HFF-Myc (cell line): ENCODE measurements around the gene ZSCAN2.

ENCODE experiments used
- DNase-seq: peaks from one replicate; pipeline ENCODE4 v3.0.0-alpha.2; 2011; ENCODE audit warnings: low read depth; ENCODE audit errors: extremely low read depth
- H3K4me3 ChIP-seq: replicated peaks from 2 replicates; pipeline ENCODE4 v1.5.1; 2011; ENCODE audit warnings: low read depth, mild to moderate bottlenecking, control low read depth, low read length
- CTCF ChIP-seq: IDR thresholded peaks from 2 replicates; pipeline ENCODE4 v1.5.1; 2012; ENCODE audit warnings: mild to moderate bottlenecking, low read depth, low read length, control low read depth; ENCODE audit errors: missing control alignments

The ZSCAN2 gene

GRCh38 chr15:84603630-84604379, 3.0 kb downstream of the ZSCAN2 start:
- no peak for DNase-seq
- H3K4me3 ChIP-seq: no peak overlapping the region
- no peak for TF ChIP-seq CTCF

GRCh38 chr15:84604826-84605553, 4.2 kb downstream of the ZSCAN2 start:
- no peak for DNase-seq
- no peak overlapping the region for H3K4me3 ChIP-seq
- TF ChIP-seq CTCF: no peak

GRCh38 chr15:84605554-84605882, 4.7 kb downstream of the ZSCAN2 start:
- no peak for TF ChIP-seq CTCF
- H3K4me3 ChIP-seq: no peak overlapping the region
- no peak for DNase-seq

- H3K4me3 ChIP-seq: no peak overlapping the region
- TF ChIP-seq CTCF: no peak
These were observed 5.9 kb downstream of the ZSCAN2 start for GRCh38 chr15:84606653-84607120.

GRCh38 chr15:84608707-84609284, 8.0 kb downstream of the ZSCAN2 start:
- no peak for DNase-seq
- H3K4me3 ChIP-seq: no peak overlapping the region
- TF ChIP-seq CTCF: no peak

More at GRCh38 chr15:84606653-84607120, 5.9 kb downstream of the ZSCAN2 start:
- DNase-seq: no peak

- no peak overlapping the region for H3K4me3 ChIP-seq
- no peak for TF ChIP-seq CTCF
- no peak for DNase-seq
These were observed 9.2 kb downstream of the ZSCAN2 start for GRCh38 chr15:84609818-84610525.
